ENCODE measurements around the gene ZNF18.
"Not testable (repeated sequence)": the region's sequence is repeated elsewhere in the genome, so short reads cannot be mapped to it uniquely, and the experiment has no call there.

The ZNF18 gene

DNA sequence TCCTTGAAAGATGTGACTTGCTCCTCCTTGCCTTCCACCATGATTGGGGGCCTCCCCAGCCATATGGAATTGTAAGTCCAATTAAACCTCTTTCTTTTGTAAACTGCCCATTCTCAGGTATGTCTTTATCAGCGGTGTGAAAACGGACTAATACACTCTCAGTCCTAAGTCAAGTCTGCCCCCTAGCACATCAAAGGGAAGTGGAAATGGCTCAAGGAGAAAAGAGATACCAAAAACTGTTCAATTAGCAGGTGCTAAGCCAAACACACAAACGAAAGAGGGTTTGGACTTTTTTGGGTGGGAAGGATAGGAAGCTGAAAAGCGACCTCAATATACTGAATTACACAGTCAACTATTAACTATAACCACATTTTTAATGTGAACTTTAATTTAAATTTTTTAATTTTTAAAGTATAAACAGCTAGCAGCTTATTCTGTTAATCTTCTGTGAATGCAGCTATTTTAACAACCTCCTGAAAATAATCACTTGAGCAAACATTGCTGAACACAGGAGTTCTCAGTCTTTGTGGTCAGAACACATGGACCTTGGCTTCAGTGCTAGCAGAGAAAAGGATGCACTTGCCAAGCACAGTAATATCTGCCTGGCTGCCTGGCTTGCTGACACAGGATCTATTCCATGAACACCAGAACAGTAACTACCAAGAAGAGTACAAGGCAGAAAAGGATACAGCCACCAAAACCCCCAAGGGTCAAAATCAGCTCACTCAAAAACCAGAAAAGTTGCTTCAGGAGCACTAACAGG lies 10.9 kb downstream of the ZNF18 start:
- Histone ChIP-seq H3K27ac (ENCODE audit: low read depth, low read length) (no peak overlapping the region), H3K36me3 (ENCODE audit: control insufficient read depth, insufficient read depth, low read length) (peaks cover 34% of the 10 kb centered on the region), H3K4me3 (ENCODE audit: low read depth, low read length) (no peak overlapping the region), H3K4me1 (ENCODE audit: control insufficient read depth, insufficient read depth, low read length) (peaks cover 34% of the 10 kb centered on the region), H3K27me3 (ENCODE audit: control insufficient read depth, insufficient read depth, low read length) (no peaks in the 10 kb centered on the region), H3K9ac (ENCODE audit: low read length) (no peak overlapping the region), H3K9me3 (ENCODE audit: control insufficient read depth, insufficient read depth, low read depth, low read length) (no peaks in the 10 kb centered on the region)

DNA sequence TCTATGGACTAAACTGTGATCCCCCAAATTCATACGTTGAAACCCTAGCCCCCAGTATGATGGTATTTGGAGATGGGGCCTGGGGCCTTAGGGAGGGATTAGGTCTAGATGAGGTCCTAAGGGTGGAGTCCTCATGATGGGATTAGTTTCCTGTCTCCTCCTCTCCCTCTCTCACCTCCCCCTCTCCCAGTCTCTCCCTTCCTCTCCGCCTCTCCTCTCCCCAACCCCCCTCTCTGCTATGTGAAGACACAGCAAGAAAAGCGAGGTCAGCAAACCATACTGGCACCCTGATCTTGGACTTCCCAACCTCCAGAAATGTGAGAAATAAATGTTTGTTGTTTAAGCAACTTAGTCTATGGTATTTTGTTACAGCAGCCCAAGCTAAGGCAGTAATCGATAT lies 15.4 kb downstream of the ZNF18 start:
- Histone ChIP-seq H3K27me3 (ENCODE audit: control insufficient read depth, insufficient read depth, low read length) (no peaks in the 10 kb centered on the region), H3K27ac (ENCODE audit: low read depth, low read length) (no peak overlapping the region), H3K4me1 (ENCODE audit: control insufficient read depth, insufficient read depth, low read length) (peaks cover 11% of the 10 kb centered on the region), H3K4me3 (ENCODE audit: low read depth, low read length) (no peak overlapping the region), H3K9me3 (ENCODE audit: control insufficient read depth, insufficient read depth, low read depth, low read length) (no peaks in the 10 kb centered on the region), H3K36me3 (ENCODE audit: control insufficient read depth, insufficient read depth, low read length) (peaks cover 46% of the 10 kb centered on the region), H3K9ac (ENCODE audit: low read length) (no peak overlapping the region)

DNA sequence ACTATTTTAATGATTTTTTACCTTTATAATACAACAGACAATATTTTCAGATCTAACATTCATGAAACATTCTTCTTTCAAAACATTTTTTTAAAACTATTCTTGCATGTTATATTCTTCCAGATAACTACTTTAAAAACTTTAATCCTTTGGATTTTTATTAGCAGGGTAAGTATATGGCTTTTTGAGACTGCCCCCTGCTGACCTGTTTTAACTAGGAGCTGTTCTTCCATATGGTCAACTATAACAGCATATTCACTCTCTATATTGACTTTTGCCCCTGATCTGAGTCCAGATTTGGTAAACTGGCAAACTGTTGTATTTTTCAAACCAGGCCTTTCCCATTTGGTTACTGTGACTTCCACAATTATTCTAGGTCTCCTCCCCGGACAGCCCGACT lies 16.5 kb downstream of the ZNF18 start:
- Histone ChIP-seq H3K36me3 (ENCODE audit: control insufficient read depth, insufficient read depth, low read length) (peaks cover 46% of the 10 kb centered on the region), H3K27me3 (ENCODE audit: control insufficient read depth, insufficient read depth, low read length) (no peaks in the 10 kb centered on the region), H3K4me3 (ENCODE audit: low read depth, low read length) (no peak overlapping the region), H3K27ac (ENCODE audit: low read depth, low read length) (no peak overlapping the region), H3K4me1 (ENCODE audit: control insufficient read depth, insufficient read depth, low read length) (peaks cover 11% of the 10 kb centered on the region), H3K9ac (ENCODE audit: low read length) (no peak overlapping the region), H3K9me3 (ENCODE audit: control insufficient read depth, insufficient read depth, low read depth, low read length) (no peaks in the 10 kb centered on the region)

DNA sequence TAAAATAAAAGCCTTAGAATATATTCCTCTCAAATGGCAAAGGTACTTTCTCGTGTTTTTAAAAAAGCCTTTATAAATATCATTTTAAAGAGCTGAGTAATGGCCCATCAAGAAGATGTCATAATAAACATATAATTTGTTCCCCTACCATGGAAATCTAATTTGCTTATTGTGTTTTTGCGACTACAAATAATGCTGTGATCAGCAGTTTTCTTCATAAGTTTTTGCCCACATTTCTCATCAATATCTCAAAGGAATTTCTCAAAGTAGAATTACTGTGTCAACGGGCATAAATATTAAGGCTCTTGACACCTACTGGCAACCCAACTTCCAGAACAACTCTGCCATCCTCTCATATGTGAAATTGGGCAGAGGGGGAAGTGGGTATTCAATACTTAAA lies 17.5 kb downstream of the ZNF18 start:
- Histone ChIP-seq H3K9ac (ENCODE audit: low read length) (no peak overlapping the region), H3K27me3 (ENCODE audit: control insufficient read depth, insufficient read depth, low read length) (no peaks in the 10 kb centered on the region), H3K4me1 (ENCODE audit: control insufficient read depth, insufficient read depth, low read length) (peaks cover 12% of the 10 kb centered on the region), H3K36me3 (ENCODE audit: control insufficient read depth, insufficient read depth, low read length) (peaks cover 42% of the 10 kb centered on the region), H3K27ac (ENCODE audit: low read depth, low read length) (no peak overlapping the region), H3K4me3 (ENCODE audit: low read depth, low read length) (no peak overlapping the region), H3K9me3 (ENCODE audit: control insufficient read depth, insufficient read depth, low read depth, low read length) (no peaks in the 10 kb centered on the region)

DNA sequence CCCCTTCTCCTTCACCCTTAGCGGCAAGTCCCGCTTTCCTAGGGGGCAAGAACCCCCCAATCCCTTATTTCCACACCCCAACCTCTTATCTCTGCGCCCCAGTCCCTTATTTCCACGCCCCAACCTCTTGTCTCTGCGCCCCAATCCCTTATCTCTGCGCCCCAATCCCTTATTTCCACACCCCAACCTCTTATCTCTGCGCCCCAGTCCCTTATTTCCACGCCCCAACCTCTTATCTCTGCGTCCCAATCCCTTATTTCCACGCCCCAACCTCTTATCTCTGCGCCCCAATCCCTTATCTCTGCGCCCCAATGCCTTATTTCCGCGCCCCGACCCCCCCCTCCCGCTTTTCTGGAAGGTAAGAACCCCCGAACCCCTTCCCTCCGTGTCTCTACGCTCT lies 24.5 kb downstream of the ZNF18 start:
- Histone ChIP-seq H3K9me3 (ENCODE audit: control insufficient read depth, insufficient read depth, low read depth, low read length) (peaks cover 10% of the 10 kb centered on the region), H3K9ac (ENCODE audit: low read length) (peak overlapping the region; percentile 52), H3K36me3 (ENCODE audit: control insufficient read depth, insufficient read depth, low read length) (peaks cover 12% of the 10 kb centered on the region), H3K4me3 (ENCODE audit: low read depth, low read length) (peak overlapping the region; percentile 39; the same call in 1 of the 2 replicates)
- H3K4me1 ChIP-seq (ENCODE audit: control insufficient read depth, insufficient read depth, low read length); H3K27me3 ChIP-seq (ENCODE audit: control insufficient read depth, insufficient read depth, low read length); H3K27ac ChIP-seq (ENCODE audit: low read depth, low read length): not testable (repeated sequence)

DNA sequence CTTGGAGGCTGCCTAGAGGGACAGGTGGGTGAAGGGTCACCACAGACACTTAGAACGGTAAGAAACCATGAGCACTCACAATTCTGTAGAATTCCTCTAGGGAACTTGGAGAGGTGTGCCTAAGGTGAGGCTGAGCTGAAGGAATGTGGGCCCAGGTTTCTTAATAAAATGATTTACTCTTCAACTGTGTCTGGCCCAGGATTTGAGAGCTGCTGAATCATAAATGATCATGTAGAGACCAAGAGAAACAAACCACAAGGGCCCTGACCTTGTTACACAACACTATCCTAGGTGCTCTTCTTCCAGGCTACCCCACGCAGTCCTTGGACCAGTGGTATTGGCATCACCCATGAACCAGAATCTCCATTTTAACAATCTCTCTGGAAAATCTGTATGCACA lies 27.7 kb downstream of the ZNF18 start:
- Histone ChIP-seq H3K9ac (ENCODE audit: low read length) (no peak overlapping the region), H3K4me3 (ENCODE audit: low read depth, low read length) (no peak overlapping the region), H3K27me3 (ENCODE audit: control insufficient read depth, insufficient read depth, low read length) (no peaks in the 10 kb centered on the region), H3K27ac (ENCODE audit: low read depth, low read length) (no peak overlapping the region), H3K9me3 (ENCODE audit: control insufficient read depth, insufficient read depth, low read depth, low read length) (peaks cover 26% of the 10 kb centered on the region), H3K4me1 (ENCODE audit: control insufficient read depth, insufficient read depth, low read length) (no peaks in the 10 kb centered on the region; the same call in 1 of the 2 replicates), H3K36me3 (ENCODE audit: control insufficient read depth, insufficient read depth, low read length) (peaks cover 5% of the 10 kb centered on the region; the same call in 1 of the 2 replicates)

DNA sequence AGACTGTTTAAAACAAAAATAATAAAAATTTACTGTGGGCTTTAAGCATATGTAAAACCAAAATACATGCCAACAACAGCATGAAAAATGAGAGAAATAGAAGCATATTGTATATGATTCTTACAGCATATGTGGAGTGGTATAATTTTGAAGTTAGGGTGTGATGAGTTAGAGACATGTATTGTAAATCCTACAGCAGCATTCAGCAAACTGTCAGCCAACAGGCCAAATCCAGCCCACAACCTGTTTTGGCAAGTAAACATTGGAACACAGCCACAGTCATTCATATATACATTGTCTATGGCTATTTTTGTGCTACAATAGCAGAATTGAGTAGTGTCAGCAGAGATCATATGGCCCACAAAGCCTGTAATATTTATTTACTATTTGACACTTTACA lies 42.3 kb downstream of the ZNF18 start:
- Histone ChIP-seq H3K9me3 (ENCODE audit: control insufficient read depth, insufficient read depth, low read depth, low read length) (peaks cover 16% of the 10 kb centered on the region), H3K36me3 (ENCODE audit: control insufficient read depth, insufficient read depth, low read length) (no peaks in the 10 kb centered on the region; the same call in 1 of the 2 replicates), H3K27me3 (ENCODE audit: control insufficient read depth, insufficient read depth, low read length) (no peaks in the 10 kb centered on the region), H3K9ac (ENCODE audit: low read length) (no peak overlapping the region), H3K27ac (ENCODE audit: low read depth, low read length) (no peak overlapping the region), H3K4me1 (ENCODE audit: control insufficient read depth, insufficient read depth, low read length) (no peaks in the 10 kb centered on the region), H3K4me3 (ENCODE audit: low read depth, low read length) (no peak overlapping the region)

DNA sequence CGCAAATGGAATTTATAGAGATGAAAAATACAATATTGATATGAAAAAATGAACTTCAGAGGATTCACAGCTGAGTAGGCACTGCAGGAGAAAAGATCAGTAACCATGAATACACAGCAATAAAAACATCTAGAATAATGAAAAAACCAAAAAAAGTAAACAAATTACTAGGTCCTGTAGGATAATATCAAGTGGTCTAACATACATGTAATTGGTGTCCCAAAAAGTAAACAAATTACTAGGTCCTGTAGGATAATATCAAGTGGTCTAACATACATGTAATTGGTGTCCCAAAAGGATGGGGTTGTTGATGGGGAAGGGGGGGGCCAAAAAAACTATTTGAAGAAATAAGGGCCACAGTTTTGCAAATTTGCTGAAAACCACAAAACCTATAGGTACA lies 43.4 kb downstream of the ZNF18 start:
- Histone ChIP-seq H3K4me3 (ENCODE audit: low read depth, low read length) (no peak overlapping the region), H3K36me3 (ENCODE audit: control insufficient read depth, insufficient read depth, low read length) (no peaks in the 10 kb centered on the region; the same call in 1 of the 2 replicates), H3K9me3 (ENCODE audit: control insufficient read depth, insufficient read depth, low read depth, low read length) (peaks cover 16% of the 10 kb centered on the region), H3K4me1 (ENCODE audit: control insufficient read depth, insufficient read depth, low read length) (peaks cover 4% of the 10 kb centered on the region; the same call in 1 of the 2 replicates), H3K27me3 (ENCODE audit: control insufficient read depth, insufficient read depth, low read length) (no peaks in the 10 kb centered on the region), H3K9ac (ENCODE audit: low read length) (no peak overlapping the region), H3K27ac (ENCODE audit: low read depth, low read length) (no peak overlapping the region)

DNA sequence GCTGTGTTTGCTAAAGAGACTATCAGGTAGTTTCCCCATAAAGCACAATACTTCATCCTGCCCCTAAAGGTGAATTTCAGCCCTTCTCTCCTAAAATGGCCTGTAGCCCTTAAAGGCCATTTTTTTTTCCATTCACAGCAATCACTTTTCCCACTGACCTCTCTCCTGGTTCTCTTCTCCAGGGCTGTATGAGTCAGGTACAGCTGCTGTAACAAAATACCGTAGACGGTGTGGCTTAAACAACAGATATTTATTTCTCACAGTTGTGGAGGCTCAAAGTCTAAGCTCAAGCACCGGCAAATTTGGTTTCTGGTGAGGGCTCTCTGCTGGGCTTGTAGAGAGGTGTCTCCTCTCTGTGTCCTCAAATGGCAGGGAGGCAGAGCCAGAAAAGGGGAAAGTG lies 44.7 kb downstream of the ZNF18 start:
- H3K4me1 ChIP-seq (ENCODE audit: control insufficient read depth, insufficient read depth, low read length), result peaks cover 4% of the 10 kb centered on the region; the same call in 1 of the 2 replicates
- H3K9ac ChIP-seq (ENCODE audit: low read length), result no peak overlapping the region
- no peak overlapping the region for H3K27ac ChIP-seq (ENCODE audit: low read depth, low read length)
- no peaks in the 10 kb centered on the region for H3K27me3 ChIP-seq (ENCODE audit: control insufficient read depth, insufficient read depth, low read length)
- H3K36me3 ChIP-seq (ENCODE audit: control insufficient read depth, insufficient read depth, low read length), result no peaks in the 10 kb centered on the region
- H3K4me3 ChIP-seq (ENCODE audit: low read depth, low read length), result no peak overlapping the region
- H3K9me3 ChIP-seq (ENCODE audit: control insufficient read depth, insufficient read depth, low read depth, low read length), result peaks cover 16% of the 10 kb centered on the region

DNA sequence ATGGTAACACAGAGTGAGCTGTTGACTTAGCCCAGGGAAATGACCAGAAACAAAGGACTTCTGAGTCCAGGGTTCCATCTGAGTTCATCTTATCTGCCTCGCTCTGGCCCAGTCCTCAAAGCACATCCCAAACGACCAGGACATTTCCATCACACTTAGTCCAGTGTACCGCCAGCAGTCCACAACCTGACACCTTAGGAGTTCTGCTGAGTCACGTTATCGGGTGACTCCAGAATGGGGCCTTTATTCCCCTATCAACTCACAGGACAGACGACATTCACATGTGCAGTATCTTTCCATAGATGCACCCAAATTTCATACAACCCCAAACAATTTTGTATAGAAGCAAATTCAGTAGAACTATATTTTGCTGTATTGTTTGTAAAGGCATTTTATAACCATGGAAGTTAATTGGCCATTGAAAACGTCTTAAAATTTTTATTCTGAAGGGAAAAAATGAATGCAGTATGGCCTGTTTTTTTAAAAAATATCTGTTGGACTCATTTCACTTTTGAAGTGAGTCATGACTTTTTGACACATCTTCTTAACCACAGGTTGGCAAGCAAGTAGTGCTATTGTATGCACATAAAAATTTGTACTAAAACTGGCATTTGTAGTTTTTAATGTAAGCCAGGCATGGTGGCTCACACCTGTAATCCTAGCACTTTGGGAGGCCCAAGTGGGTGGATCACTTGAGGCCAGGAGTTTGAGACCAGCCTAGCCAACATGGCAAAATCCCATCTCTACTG lies 46.3 kb downstream of the ZNF18 start:
- Histone ChIP-seq H3K36me3 (ENCODE audit: control insufficient read depth, insufficient read depth, low read length) (no peaks in the 10 kb centered on the region), H3K27ac (ENCODE audit: low read depth, low read length) (no peak overlapping the region), H3K9ac (ENCODE audit: low read length) (no peak overlapping the region), H3K27me3 (ENCODE audit: control insufficient read depth, insufficient read depth, low read length) (no peaks in the 10 kb centered on the region), H3K4me3 (ENCODE audit: low read depth, low read length) (no peak overlapping the region), H3K9me3 (ENCODE audit: control insufficient read depth, insufficient read depth, low read depth, low read length) (peaks cover 16% of the 10 kb centered on the region), H3K4me1 (ENCODE audit: control insufficient read depth, insufficient read depth, low read length) (peaks cover 4% of the 10 kb centered on the region; the same call in 1 of the 2 replicates)

DNA sequence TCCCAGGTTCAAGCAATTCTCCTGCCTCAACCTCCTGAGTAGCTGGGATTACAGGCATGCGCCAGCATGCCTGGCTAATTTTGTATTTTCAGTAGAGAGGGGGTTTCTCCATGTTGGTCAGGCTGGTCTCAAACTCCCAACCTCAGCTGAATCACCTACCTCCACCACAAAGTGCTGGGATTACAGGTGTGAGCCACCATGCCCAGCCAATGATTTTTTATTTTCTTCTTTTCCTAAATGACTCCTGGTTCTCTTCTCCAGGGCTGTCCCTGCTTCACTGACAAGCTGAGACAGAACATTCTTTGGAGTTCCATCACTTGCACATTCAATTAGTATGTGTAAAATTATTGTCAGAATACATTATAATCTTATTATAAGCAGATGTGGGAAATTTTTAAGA lies 47.7 kb downstream of the ZNF18 start:
- H3K4me3 ChIP-seq (ENCODE audit: low read depth, low read length); H3K4me1 ChIP-seq (ENCODE audit: control insufficient read depth, insufficient read depth, low read length); H3K36me3 ChIP-seq (ENCODE audit: control insufficient read depth, insufficient read depth, low read length); H3K9ac ChIP-seq (ENCODE audit: low read length); H3K27me3 ChIP-seq (ENCODE audit: control insufficient read depth, insufficient read depth, low read length); H3K27ac ChIP-seq (ENCODE audit: low read depth, low read length): not testable (repeated sequence)
- H3K9me3 ChIP-seq (ENCODE audit: control insufficient read depth, insufficient read depth, low read depth, low read length), result peaks cover 11% of the 10 kb centered on the region
